GM18907 (cell line): ENCODE results near the gene COX7A2.
A peak's percentile ranks its signal among the peaks of the same experiment; 100 is the strongest.

Source experiments
- ATAC-seq: cut with Tn5 transposase; IDR thresholded peaks from one replicate; pipeline ENCODE4 v1.9.1; 2021; ENCODE audit warnings: mild to moderate bottlenecking, moderate library complexity; ENCODE audit not compliant: unreplicated experiment

COX7A2 gene

GRCh38 chr6:75201901-75202672 is 41.5 kb downstream of the COX7A2 start:
- peak; percentile 40 for ATAC-seq

- no peak for ATAC-seq
Observed at GRCh38 chr6:75201021-75201420, 42.6 kb downstream of the COX7A2 start.

GRCh38 chr6:75199889-75200288 is 43.7 kb downstream of the COX7A2 start:
- ATAC-seq: no peak

GRCh38 chr6:75196081-75196687 is 47.4 kb downstream of the COX7A2 start:
- ATAC-seq: no peak

- ATAC-seq: no peak
Observed at GRCh38 chr6:75188221-75188925, 55.2 kb downstream of the COX7A2 start.
